HepG2 (cell line): ENCODE results near the gene CHD9NB. TPM values are rescaled to one million over a fixed set of nuclear protein-coding genes. Genes with fewer than 3 reads are reported as not detected.

Experiments used
- KLF12 ChIP-seq: sonication (generic); formaldehyde crosslinking; IDR thresholded peaks from 2 replicates; pipeline ENCODE4 v1.4.0; 2020; ENCODE audit warnings: missing genetic modification reagents, borderline replicate concordance
- MEF2D ChIP-seq: sonication (generic); formaldehyde crosslinking; IDR thresholded peaks from 2 replicates; pipeline ENCODE4 v1.5.1; 2020; ENCODE audit warnings: mild to moderate bottlenecking, missing genetic modification reagents
- MLLT10 ChIP-seq: sonication (generic); formaldehyde crosslinking; IDR thresholded peaks from 2 replicates; pipeline ENCODE4 v1.4.0; 2020; ENCODE audit warnings: missing genetic modification reagents
- MTA3 ChIP-seq: sonication (generic); formaldehyde crosslinking; IDR thresholded peaks from 2 replicates; pipeline ENCODE4 v1.4.0; 2020; ENCODE audit warnings: missing genetic modification reagents
- MZF1 ChIP-seq: sonication (generic); formaldehyde crosslinking; IDR thresholded peaks from 2 replicates; pipeline ENCODE4 v1.8.1; 2023; ENCODE audit warnings: mild to moderate bottlenecking, missing genetic modification reagents, borderline replicate concordance
- NFKBIZ ChIP-seq: IDR thresholded peaks from 2 replicates; pipeline ENCODE4 v1.6.1; 2018; ENCODE audit warnings: missing genetic modification reagents, missing compliant biosample characterization
- RARG ChIP-seq: sonication (generic); formaldehyde crosslinking; IDR thresholded peaks from 2 replicates; pipeline ENCODE4 v1.4.0; 2020; ENCODE audit warnings: low read depth, mild to moderate bottlenecking, missing genetic modification reagents
- SNRNP70 ChIP-seq: fragments of 200-400 bp; formaldehyde crosslinking; IDR thresholded peaks from 2 replicates; pipeline ENCODE4 v1.6.1; 2017; ENCODE audit warnings: mild to moderate bottlenecking, low read depth, low read length, moderate library complexity
- SP2 ChIP-seq: sonication (generic); formaldehyde crosslinking; IDR thresholded peaks from 2 replicates; pipeline ENCODE4 v1.5.1; 2020; ENCODE audit warnings: mild to moderate bottlenecking, missing genetic modification reagents
- ZBTB21 ChIP-seq: sonication (generic); formaldehyde crosslinking; IDR thresholded peaks from 2 replicates; pipeline ENCODE4 v1.4.0; 2020; ENCODE audit warnings: missing genetic modification reagents
- ZMYM4 ChIP-seq: sonication (generic); formaldehyde crosslinking; IDR thresholded peaks from 2 replicates; pipeline ENCODE4 v1.8.1; 2023; ENCODE audit warnings: mild to moderate bottlenecking, missing genetic modification reagents
- ZNF761 ChIP-seq: sonication (generic); formaldehyde crosslinking; conservative IDR thresholded peaks from 2 replicates; pipeline ENCODE4 v1.4.0; 2020; ENCODE audit warnings: mild to moderate bottlenecking, missing genetic modification reagents
- ZNF773 ChIP-seq: sonication (generic); formaldehyde crosslinking; IDR thresholded peaks from 2 replicates; pipeline ENCODE4 v1.4.0; 2020; ENCODE audit warnings: missing genetic modification reagents, borderline replicate concordance
- polyA plus RNA-seq, 8 experiments: library from polyadenylated mRNA; depleted of rRNA in 3 of 8; stranded (reverse) in 7 of 8; unstranded in 1 of 8; fragments of >200 nt; fragmentation: Illumina TruSeq in 4 of 8; extraction: Trizol in 4 of 8; gene quantifications; 2 replicates each; pipeline versions ENCODE4 v1.2.1 to v1.2.3, GENCODE V29; 2011 to 2016; ENCODE audit warnings: low read depth in 4 of 8, missing spikeins in 1 of 8, mixed read lengths in 1 of 8; ENCODE audit not compliant: insufficient read depth in 1 of 8
- total RNA-seq, 5 experiments: library from RNA; depleted of rRNA; stranded (reverse); fragments of >200 nt; fragmentation: Illumina TruSeq; extraction: Trizol; gene quantifications; 2 replicates each; pipeline ENCODE4 v1.2.3, GENCODE V29; 2016; ENCODE audit warnings: low read depth in 1 of 5
- TF ChIP-seq, protein P1 (sequence below): sonication (generic); formaldehyde crosslinking; IDR thresholded peaks from 2 replicates; pipeline ENCODE4 v1.4.0; 2020; ENCODE audit warnings: mild to moderate bottlenecking, missing genetic modification reagents
- TF ChIP-seq, protein P2 (sequence below): sonication (generic); formaldehyde crosslinking; IDR thresholded peaks from 2 replicates; pipeline ENCODE4 v1.4.0; 2020; ENCODE audit warnings: missing genetic modification reagents, borderline replicate concordance
- TF ChIP-seq, protein P3 (sequence below): sonication (generic); formaldehyde crosslinking; conservative IDR thresholded peaks from 2 replicates; pipeline ENCODE4 v1.4.0; 2020; ENCODE audit warnings: missing genetic modification reagents
- TF ChIP-seq, protein P4 (sequence below): sonication (generic); formaldehyde crosslinking; IDR thresholded peaks from 2 replicates; pipeline ENCODE4 v1.5.1; 2020; ENCODE audit warnings: missing genetic modification reagents, mild to moderate bottlenecking, borderline replicate concordance

Gene CHD9NB
- total and polyA plus RNA-seq, 2 of the 13 experiments (the other 11 are each of a cell fraction or from before 2014, with no cell fraction given) = 0.17 to 0.18 TPM

DNA sequence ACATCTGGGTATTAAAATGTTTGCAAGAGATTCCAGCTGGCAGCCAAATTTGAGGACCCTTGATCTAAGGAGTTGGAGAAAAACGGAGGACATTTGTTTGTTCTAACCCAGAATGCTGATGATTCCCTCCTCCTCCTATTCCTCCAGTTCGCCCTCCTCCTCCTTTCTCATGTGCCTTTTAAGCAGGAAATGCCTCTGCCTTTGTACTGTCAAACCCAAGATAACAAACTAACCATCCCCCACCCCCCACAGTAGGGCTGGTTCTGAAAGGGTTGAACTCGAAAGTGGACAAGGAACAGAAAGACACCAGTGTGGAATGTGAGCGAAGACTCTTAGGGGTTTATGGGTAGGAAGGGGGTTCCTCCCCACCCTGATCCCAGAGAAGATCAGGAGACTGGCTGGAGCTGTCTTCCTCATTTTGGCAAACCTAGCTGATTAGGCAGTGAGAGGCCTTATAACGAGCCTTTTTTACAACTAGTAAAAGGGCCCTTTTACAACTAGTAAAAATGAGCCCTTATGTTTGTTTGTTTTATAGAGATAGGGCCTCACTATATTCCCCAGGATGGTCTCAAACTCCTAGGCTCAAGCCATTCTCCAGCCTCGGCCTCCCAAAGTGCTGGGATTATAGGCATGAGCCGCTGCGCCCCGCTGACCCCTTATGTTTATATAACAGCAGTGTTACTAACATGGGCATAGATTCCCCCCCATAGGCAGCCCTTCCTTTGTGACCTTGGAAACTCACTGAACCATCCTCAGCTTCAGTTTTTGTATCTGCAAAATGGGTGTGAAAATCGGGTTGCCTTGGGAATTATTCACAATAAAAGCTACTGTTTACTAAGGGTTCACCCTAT lies 3.1 kb upstream of the CHD9NB start (continued):
- TF ChIP-seq, protein P1, sequence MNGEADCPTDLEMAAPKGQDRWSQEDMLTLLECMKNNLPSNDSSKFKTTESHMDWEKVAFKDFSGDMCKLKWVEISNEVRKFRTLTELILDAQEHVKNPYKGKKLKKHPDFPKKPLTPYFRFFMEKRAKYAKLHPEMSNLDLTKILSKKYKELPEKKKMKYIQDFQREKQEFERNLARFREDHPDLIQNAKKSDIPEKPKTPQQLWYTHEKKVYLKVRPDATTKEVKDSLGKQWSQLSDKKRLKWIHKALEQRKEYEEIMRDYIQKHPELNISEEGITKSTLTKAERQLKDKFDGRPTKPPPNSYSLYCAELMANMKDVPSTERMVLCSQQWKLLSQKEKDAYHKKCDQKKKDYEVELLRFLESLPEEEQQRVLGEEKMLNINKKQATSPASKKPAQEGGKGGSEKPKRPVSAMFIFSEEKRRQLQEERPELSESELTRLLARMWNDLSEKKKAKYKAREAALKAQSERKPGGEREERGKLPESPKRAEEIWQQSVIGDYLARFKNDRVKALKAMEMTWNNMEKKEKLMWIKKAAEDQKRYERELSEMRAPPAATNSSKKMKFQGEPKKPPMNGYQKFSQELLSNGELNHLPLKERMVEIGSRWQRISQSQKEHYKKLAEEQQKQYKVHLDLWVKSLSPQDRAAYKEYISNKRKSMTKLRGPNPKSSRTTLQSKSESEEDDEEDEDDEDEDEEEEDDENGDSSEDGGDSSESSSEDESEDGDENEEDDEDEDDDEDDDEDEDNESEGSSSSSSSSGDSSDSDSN (CRISPR knock-in tag) = no peak
- TF ChIP-seq ZBTB21 (CRISPR knock-in tag) (no peak), MLLT10 (CRISPR knock-in tag) (no peak), SNRNP70 (no peak), MZF1 (CRISPR knock-in tag) (no peak), NFKBIZ (CRISPR knock-in tag) (no peak), ZNF761 (CRISPR knock-in tag) (no peak), RARG (CRISPR knock-in tag) (no peak), MEF2D (CRISPR knock-in tag) (no peak; the same call in 1 of the 2 replicates), ZNF773 (CRISPR knock-in tag) (no peak), MTA3 (CRISPR knock-in tag) (no peak), KLF12 (peak; percentile 20; the same call in 1 of the 2 replicates), ZMYM4 (CRISPR knock-in tag) (peak; percentile 42; the same call in 1 of the 2 replicates), SP2 (CRISPR knock-in tag) (no peak)
- TF ChIP-seq, protein P2, sequence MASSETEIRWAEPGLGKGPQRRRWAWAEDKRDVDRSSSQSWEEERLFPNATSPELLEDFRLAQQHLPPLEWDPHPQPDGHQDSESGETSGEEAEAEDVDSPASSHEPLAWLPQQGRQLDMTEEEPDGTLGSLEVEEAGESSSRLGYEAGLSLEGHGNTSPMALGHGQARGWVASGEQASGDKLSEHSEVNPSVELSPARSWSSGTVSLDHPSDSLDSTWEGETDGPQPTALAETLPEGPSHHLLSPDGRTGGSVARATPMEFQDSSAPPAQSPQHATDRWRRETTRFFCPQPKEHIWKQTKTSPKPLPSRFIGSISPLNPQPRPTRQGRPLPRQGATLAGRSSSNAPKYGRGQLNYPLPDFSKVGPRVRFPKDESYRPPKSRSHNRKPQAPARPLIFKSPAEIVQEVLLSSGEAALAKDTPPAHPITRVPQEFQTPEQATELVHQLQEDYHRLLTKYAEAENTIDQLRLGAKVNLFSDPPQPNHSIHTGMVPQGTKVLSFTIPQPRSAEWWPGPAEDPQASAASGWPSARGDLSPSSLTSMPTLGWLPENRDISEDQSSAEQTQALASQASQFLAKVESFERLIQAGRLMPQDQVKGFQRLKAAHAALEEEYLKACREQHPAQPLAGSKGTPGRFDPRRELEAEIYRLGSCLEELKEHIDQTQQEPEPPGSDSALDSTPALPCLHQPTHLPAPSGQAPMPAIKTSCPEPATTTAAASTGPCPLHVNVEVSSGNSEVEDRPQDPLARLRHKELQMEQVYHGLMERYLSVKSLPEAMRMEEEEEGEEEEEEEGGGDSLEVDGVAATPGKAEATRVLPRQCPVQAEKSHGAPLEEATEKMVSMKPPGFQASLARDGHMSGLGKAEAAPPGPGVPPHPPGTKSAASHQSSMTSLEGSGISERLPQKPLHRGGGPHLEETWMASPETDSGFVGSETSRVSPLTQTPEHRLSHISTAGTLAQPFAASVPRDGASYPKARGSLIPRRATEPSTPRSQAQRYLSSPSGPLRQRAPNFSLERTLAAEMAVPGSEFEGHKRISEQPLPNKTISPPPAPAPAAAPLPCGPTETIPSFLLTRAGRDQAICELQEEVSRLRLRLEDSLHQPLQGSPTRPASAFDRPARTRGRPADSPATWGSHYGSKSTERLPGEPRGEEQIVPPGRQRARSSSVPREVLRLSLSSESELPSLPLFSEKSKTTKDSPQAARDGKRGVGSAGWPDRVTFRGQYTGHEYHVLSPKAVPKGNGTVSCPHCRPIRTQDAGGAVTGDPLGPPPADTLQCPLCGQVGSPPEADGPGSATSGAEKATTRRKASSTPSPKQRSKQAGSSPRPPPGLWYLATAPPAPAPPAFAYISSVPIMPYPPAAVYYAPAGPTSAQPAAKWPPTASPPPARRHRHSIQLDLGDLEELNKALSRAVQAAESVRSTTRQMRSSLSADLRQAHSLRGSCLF (CRISPR knock-in tag) = no peak
- TF ChIP-seq, protein P3, sequence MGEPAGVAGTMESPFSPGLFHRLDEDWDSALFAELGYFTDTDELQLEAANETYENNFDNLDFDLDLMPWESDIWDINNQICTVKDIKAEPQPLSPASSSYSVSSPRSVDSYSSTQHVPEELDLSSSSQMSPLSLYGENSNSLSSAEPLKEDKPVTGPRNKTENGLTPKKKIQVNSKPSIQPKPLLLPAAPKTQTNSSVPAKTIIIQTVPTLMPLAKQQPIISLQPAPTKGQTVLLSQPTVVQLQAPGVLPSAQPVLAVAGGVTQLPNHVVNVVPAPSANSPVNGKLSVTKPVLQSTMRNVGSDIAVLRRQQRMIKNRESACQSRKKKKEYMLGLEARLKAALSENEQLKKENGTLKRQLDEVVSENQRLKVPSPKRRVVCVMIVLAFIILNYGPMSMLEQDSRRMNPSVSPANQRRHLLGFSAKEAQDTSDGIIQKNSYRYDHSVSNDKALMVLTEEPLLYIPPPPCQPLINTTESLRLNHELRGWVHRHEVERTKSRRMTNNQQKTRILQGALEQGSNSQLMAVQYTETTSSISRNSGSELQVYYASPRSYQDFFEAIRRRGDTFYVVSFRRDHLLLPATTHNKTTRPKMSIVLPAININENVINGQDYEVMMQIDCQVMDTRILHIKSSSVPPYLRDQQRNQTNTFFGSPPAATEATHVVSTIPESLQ (CRISPR knock-in tag) = no peak
- TF ChIP-seq, protein P4, sequence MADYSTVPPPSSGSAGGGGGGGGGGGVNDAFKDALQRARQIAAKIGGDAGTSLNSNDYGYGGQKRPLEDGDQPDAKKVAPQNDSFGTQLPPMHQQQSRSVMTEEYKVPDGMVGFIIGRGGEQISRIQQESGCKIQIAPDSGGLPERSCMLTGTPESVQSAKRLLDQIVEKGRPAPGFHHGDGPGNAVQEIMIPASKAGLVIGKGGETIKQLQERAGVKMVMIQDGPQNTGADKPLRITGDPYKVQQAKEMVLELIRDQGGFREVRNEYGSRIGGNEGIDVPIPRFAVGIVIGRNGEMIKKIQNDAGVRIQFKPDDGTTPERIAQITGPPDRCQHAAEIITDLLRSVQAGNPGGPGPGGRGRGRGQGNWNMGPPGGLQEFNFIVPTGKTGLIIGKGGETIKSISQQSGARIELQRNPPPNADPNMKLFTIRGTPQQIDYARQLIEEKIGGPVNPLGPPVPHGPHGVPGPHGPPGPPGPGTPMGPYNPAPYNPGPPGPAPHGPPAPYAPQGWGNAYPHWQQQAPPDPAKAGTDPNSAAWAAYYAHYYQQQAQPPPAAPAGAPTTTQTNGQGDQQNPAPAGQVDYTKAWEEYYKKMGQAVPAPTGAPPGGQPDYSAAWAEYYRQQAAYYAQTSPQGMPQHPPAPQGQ (CRISPR knock-in tag) = no peak
